ENCODE results near the gene FOXP4. TPM values are rescaled to one million over a fixed set of nuclear protein-coding genes. Genes with fewer than 3 reads are reported as not detected.

The FOXP4 gene
- total and polyA plus RNA-seq, 2 of the 13 experiments (the other 11 are each of a cell fraction or from before 2014, with no cell fraction given) = 11.0 to 12.4 TPM

DNA sequence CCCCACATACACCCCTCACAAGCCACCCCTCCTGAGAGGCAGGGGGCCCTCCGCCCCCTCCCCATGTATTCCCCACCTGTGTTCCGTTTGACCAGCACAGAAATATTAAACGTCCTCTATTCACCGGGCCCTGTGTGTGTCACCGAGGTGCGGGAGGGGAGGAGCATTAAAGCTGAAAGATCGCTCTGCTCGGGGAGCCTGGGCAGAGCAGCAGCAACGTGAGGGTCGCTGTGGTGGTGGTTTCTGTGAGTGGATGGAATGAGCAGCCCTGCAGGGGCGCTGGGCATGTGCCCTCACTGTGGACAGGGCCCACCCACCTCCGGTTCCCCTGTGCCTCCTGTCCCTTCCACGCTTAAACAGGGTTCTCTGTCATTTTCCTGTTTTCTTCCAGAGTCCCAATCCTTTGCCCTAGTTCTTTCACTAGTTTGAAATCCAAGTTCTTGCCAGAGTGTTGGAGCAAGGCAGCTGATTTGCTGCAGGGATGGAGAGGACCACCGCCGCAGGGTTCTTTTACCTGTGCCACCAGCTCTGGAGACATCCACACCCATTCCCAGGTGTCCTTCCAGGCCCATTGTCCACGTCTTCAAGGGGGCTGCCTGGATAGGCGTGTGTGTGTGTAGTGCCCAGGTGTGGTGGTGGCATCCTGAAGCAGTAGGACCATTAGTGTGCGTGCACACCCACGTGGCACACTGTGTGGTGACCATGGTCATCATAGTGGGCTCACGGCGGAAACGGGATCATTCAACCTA, 54.5 kb downstream of the FOXP4 start (continued):
- TF ChIP-seq ATF5 (CRISPR knock-in tag; IDR thresholded peaks at IDR 0.05; ENCODE audit: low read depth) (no peak), MEF2D (CRISPR knock-in tag; IDR thresholded peaks at IDR 0.05) (no peak), ZNF878 (CRISPR knock-in tag; IDR thresholded peaks at IDR 0.05) (no peak), ZNF256 (CRISPR knock-in tag; conservative IDR thresholded peaks at IDR 0.05) (no peak), ZNF317 (CRISPR knock-in tag; IDR thresholded peaks at IDR 0.05) (no peak), ZNF646 (CRISPR knock-in tag; IDR thresholded peaks at IDR 0.05) (no peak), ZNF432 (CRISPR knock-in tag; IDR thresholded peaks at IDR 0.05; ENCODE audit: borderline replicate concordance) (no peak), HOXA5 (CRISPR knock-in tag; IDR thresholded peaks at IDR 0.05) (no peak), HES4 (CRISPR knock-in tag; IDR thresholded peaks at IDR 0.05; ENCODE audit: borderline replicate concordance) (no peak), ZNF746 (CRISPR knock-in tag; IDR thresholded peaks at IDR 0.05) (no peak), ZNF225 (CRISPR knock-in tag; IDR thresholded peaks at IDR 0.05) (no peak), ZBTB42 (CRISPR knock-in tag; IDR thresholded peaks at IDR 0.05) (0 out of 2 replicates have a peak, but pooled peaks have one; percentile 26), AGO1 (IDR thresholded peaks at IDR 0.05; ENCODE audit: low read depth, low read length, poor library complexity, severe bottlenecking) (peak; percentile 78), NFATC3 (CRISPR knock-in tag; IDR thresholded peaks at IDR 0.05) (no peak), MXD1 (CRISPR knock-in tag; IDR thresholded peaks at IDR 0.05) (no peak), ZFY (CRISPR knock-in tag; IDR thresholded peaks at IDR 0.05) (no peak), SAFB2 (CRISPR knock-in tag; IDR thresholded peaks at IDR 0.05; ENCODE audit: borderline replicate concordance, low read depth) (no peak)
- TF ChIP-seq, protein P1, sequence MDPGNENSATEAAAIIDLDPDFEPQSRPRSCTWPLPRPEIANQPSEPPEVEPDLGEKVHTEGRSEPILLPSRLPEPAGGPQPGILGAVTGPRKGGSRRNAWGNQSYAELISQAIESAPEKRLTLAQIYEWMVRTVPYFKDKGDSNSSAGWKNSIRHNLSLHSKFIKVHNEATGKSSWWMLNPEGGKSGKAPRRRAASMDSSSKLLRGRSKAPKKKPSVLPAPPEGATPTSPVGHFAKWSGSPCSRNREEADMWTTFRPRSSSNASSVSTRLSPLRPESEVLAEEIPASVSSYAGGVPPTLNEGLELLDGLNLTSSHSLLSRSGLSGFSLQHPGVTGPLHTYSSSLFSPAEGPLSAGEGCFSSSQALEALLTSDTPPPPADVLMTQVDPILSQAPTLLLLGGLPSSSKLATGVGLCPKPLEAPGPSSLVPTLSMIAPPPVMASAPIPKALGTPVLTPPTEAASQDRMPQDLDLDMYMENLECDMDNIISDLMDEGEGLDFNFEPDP (CRISPR knock-in tag; conservative IDR thresholded peaks at IDR 0.05) = no peak

Measured in HepG2 (cell line).